PFSK-1 (cell line): Measurements from ENCODE around the gene THUMPD3.

ENCODE experiments used
- FOXP2 ChIP-seq: optimal IDR thresholded peaks from 2 replicates; pipeline ENCODE3; 2011; ENCODE audit warnings: borderline replicate concordance, control low read depth, inconsistent platforms; ENCODE audit not compliant: insufficient read depth; ENCODE audit errors: extremely low read length, extremely low read depth
- POLR2AphosphoS5 ChIP-seq: IDR thresholded peaks from 2 replicates; pipeline ENCODE4 v1.6.1; 2012; ENCODE audit warnings: low read depth, mild to moderate bottlenecking, control low read depth, low read length, moderate library complexity
- SIN3A ChIP-seq: IDR thresholded peaks from 2 replicates; pipeline ENCODE4 v1.6.1; 2012; ENCODE audit warnings: mild to moderate bottlenecking, low read length, moderate library complexity, borderline replicate concordance; ENCODE audit not compliant: insufficient read depth
- TAF1 ChIP-seq: IDR thresholded peaks from 2 replicates; pipeline ENCODE4 v1.6.1; 2012; ENCODE audit warnings: low read length, control low read depth, borderline replicate concordance; ENCODE audit not compliant: insufficient read depth
- TF ChIP-seq, protein P1 (sequence below), 2 experiments: IDR thresholded peaks; 2 replicates each; pipeline versions ENCODE4 v1.6.1 to v1.8.0; 2011 to 2012; ENCODE audit warnings: low read depth in 2 of 2, low read length in 2 of 2, control low read depth in 1 of 2, inconsistent platforms in 1 of 2, mild to moderate bottlenecking in 1 of 2, moderate library complexity in 1 of 2; ENCODE audit not compliant: insufficient read depth in 1 of 2

THUMPD3 gene

DNA sequence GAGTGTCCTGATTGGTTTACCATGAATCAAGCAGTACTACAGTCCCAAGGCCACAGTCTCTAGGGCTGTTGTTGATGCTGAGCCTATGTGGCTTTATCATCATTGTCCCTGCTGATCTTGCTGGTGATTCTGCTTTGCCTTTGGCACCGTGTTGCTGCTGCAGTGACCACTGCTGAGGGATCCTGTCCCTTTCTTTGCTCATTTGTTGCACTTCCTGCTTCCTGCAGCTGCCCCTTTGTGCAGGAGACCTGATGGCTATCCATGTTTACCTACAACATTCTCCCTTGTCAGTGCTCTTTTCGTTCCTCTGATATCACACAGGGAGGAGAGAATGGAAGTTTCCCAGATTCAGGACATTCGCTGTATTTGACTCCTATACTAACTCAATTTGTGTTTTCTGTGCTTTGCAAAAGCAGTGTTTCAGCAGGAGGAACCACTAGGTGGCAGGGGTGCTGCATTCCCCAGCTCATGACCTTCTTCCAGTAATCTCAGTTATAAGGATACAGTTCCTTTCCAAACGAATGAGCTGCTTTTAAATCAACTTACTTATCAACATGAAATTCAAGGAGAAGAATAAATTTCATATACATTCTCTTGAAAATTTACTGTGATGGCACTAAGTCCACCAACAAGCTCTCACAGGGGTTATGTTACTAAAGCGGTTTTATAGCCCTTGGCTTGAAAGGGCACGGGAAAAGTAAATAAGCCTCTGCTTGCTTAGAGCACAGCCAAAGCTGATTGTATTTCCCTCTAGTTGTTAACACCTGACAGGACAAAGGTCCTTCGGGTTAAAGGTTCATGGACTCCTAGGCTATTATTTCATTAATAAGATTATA lies 9.7 kb upstream of the THUMPD3 start:
- no peak for TF ChIP-seq SIN3A
- no peak for TF ChIP-seq POLR2AphosphoS5

DNA sequence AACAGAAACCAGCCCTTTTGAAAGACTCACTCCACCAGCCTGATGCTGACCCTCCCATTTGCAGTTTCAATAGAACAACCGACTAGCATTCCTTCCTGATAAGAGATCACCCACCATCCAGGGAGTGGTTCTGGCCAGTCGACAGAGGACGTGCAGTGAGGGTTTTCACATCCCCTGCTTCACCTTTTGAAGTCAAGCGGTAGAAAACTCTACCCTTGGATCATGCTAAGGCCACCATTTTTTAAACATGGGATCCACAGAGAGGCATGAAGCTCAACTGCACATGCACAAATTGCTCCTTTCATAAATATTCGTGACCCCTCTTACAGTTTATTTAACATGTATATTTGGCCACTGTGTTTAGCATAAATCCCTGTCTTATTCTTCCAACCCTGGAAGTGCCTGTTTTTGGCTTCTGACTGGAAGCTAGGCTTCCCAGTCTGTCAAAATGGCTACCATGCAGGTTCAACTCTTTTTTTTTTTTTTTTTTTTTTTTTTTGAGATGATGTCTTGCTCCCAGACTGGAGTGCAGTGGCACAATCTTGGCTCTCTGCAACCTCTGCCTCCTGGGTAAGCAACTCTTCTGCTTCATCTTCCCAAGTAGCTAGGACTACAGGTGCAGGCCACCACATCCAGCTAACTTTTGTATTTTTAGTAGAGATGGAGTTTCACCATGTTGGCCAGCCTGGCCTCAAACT lies 1.0 kb upstream of the THUMPD3 start:
- TF ChIP-seq, protein P1, sequence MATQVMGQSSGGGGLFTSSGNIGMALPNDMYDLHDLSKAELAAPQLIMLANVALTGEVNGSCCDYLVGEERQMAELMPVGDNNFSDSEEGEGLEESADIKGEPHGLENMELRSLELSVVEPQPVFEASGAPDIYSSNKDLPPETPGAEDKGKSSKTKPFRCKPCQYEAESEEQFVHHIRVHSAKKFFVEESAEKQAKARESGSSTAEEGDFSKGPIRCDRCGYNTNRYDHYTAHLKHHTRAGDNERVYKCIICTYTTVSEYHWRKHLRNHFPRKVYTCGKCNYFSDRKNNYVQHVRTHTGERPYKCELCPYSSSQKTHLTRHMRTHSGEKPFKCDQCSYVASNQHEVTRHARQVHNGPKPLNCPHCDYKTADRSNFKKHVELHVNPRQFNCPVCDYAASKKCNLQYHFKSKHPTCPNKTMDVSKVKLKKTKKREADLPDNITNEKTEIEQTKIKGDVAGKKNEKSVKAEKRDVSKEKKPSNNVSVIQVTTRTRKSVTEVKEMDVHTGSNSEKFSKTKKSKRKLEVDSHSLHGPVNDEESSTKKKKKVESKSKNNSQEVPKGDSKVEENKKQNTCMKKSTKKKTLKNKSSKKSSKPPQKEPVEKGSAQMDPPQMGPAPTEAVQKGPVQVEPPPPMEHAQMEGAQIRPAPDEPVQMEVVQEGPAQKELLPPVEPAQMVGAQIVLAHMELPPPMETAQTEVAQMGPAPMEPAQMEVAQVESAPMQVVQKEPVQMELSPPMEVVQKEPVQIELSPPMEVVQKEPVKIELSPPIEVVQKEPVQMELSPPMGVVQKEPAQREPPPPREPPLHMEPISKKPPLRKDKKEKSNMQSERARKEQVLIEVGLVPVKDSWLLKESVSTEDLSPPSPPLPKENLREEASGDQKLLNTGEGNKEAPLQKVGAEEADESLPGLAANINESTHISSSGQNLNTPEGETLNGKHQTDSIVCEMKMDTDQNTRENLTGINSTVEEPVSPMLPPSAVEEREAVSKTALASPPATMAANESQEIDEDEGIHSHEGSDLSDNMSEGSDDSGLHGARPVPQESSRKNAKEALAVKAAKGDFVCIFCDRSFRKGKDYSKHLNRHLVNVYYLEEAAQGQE (IDR thresholded peaks at IDR 0.05; ENCODE audit: insufficient read depth in 1 of 2, low read depth in 2 of 2, low read length in 2 of 2) = no peak
- no peak for TF ChIP-seq FOXP2
- TF ChIP-seq POLR2AphosphoS5 = no peak
- TF ChIP-seq SIN3A = no peak
- no peak for TF ChIP-seq TAF1

DNA sequence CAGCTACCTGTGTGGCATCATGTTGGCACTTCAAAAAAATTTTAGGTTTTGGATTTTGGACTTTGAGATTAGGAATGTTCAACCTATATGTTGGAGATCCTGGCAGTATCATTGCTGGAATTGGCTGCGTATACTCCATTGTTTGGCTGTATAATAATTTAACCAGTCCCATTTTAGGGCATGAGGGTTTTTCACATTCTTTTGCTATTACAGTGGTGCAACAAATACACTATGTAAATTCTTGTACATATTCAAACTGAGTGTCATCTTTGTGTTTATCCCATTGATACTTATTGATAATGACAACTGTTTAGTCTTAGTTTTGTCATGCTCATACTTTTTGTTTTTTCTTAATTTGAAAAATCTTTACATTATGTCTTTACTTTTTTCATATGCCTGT lies 6.7 kb downstream of the THUMPD3 start:
- TF ChIP-seq TAF1 (no peak), SIN3A (no peak), POLR2AphosphoS5 (no peak), FOXP2 (no peak)
- TF ChIP-seq, protein P1 (IDR thresholded peaks at IDR 0.05; ENCODE audit: insufficient read depth in 1 of 2, low read depth in 2 of 2, low read length in 2 of 2) = no peak

DNA sequence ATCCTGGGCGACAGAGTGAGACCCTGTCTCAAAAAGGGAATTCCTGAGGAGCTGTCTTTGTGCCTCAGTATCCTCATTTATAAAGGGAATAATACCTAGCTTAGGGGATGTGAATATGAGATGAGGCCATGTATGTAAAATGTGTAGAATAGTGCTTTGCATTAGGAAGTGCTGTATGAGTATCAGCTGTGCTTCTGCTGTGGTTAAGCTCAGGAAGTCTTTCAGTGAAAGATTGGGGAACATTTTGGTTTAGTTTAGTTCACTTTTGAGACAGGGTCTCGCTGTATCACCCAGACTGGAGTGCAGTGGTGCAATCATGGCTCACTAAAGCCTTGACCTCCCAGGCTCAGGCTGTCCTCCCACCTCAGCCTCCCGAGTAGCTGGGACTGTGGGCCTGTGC lies 10.6 kb downstream of the THUMPD3 start:
- no peak for TF ChIP-seq POLR2AphosphoS5
- TF ChIP-seq FOXP2 = no peak
- TF ChIP-seq SIN3A = no peak
- TF ChIP-seq, protein P1 (IDR thresholded peaks at IDR 0.05; ENCODE audit: insufficient read depth in 1 of 2, low read depth in 2 of 2, low read length in 2 of 2) = no peak
- TF ChIP-seq TAF1 = no peak

DNA sequence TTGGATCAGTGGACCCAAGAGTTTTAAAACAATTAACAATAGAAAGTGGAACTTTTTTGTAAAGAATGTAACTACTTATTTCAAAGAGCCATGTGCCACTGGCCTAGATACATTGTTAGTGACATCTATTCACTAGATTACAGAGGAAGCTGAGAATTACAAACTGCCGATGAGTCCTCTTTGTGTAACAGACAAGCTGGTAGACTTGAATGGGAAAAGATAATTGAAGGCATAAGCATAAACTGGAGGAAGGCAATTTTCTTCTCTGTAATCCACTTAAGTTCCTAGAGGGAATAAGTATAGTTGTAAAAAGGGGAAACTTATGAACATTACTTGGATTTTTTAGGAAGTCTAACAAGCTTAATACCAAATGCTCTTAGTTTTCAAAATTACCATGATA lies 15.1 kb downstream of the THUMPD3 start:
- TF ChIP-seq SIN3A = no peak
- TF ChIP-seq, protein P1 (IDR thresholded peaks at IDR 0.05; ENCODE audit: insufficient read depth in 1 of 2, low read depth in 2 of 2, low read length in 2 of 2) = no peak
- TF ChIP-seq FOXP2 = no peak
- TF ChIP-seq TAF1 = no peak
- no peak for TF ChIP-seq POLR2AphosphoS5
